GM21576 (cell line): Measurements from ENCODE around the gene STX16.
"Not testable (repeated sequence)": the region's sequence is repeated elsewhere in the genome, so short reads cannot be mapped to it uniquely, and the experiment has no call there.

Experiments
- ATAC-seq: cut with Tn5 transposase; IDR thresholded peaks from one replicate; pipeline ENCODE4 v1.9.1; 2021; ENCODE audit warnings: mild to moderate bottlenecking, moderate library complexity; ENCODE audit not compliant: unreplicated experiment

The STX16 gene

GRCh38 chr20:58635279-58635665, 15.8 kb upstream of the STX16 start:
- no peak for ATAC-seq

GRCh38 chr20:58636396-58636982, 14.6 kb upstream of the STX16 start:
- no peak for ATAC-seq

- no peak for ATAC-seq
Observed at GRCh38 chr20:58636983-58637421, 14.1 kb upstream of the STX16 start.

GRCh38 chr20:58637466-58638213, 13.4 kb upstream of the STX16 start:
- ATAC-seq, result no peak

- no peak for ATAC-seq
Observed at GRCh38 chr20:58638467-58639181, 12.5 kb upstream of the STX16 start.

- no peak for ATAC-seq
Observed at GRCh38 chr20:58639182-58640146, 11.6 kb upstream of the STX16 start.

GRCh38 chr20:58640446-58640845, 10.6 kb upstream of the STX16 start:
- no peak for ATAC-seq

- ATAC-seq, result no peak
Observed at GRCh38 chr20:58642441-58642840, 8.6 kb upstream of the STX16 start.

GRCh38 chr20:58642896-58643295, 8.2 kb upstream of the STX16 start:
- ATAC-seq, result not testable (repeated sequence)

- no peak for ATAC-seq
Observed at GRCh38 chr20:58645412-58645968, 5.6 kb upstream of the STX16 start.

GRCh38 chr20:58646257-58646656, 4.8 kb upstream of the STX16 start:
- ATAC-seq, result no peak

GRCh38 chr20:58646703-58647102, 4.4 kb upstream of the STX16 start:
- no peak for ATAC-seq

- no peak for ATAC-seq
Observed at GRCh38 chr20:58647162-58647795, 3.8 kb upstream of the STX16 start.

- no peak for ATAC-seq
Observed at GRCh38 chr20:58647796-58648501, 3.1 kb upstream of the STX16 start.

GRCh38 chr20:58648502-58648825, 2.6 kb upstream of the STX16 start:
- not testable (repeated sequence) for ATAC-seq

- ATAC-seq, result no peak
Observed at GRCh38 chr20:58649288-58650180, 1.5 kb upstream of the STX16 start.

- ATAC-seq, result no peak
Observed at GRCh38 chr20:58650181-58650775, 805 bp upstream of the STX16 start.

- ATAC-seq, result no peak
Observed at GRCh38 chr20:58651559-58651945, 469 bp downstream of the STX16 start.
